K562 (cell line): ENCODE results near the gene NLK.

Source experiments
- EP300 ChIP-seq: IDR thresholded peaks from 2 replicates; pipeline ENCODE4 v1.6.1; 2012; ENCODE audit warnings: low read length, improper control_type of control experiment
- ETV6 ChIP-seq, 3 experiments: fragments of 150-350 bp in 1 of 3; sonication (generic) in 1 of 3; formaldehyde crosslinking in 1 of 3; IDR thresholded peaks; 2 replicates each; pipeline versions ENCODE4 v1.6.1 to v1.8.0; 2014 to 2022; ENCODE audit warnings: borderline replicate concordance in 2 of 3, low read depth in 2 of 3, antibody characterized with exemption in 1 of 3, low read length in 1 of 3, mild to moderate bottlenecking in 1 of 3, missing genetic modification reagents in 1 of 3
- HIVEP1 ChIP-seq: fragments of 250-450 bp; sonication (Bioruptor Pico); IDR thresholded peaks from 2 replicates; pipeline ENCODE4 v1.4.0; 2020; ENCODE audit warnings: mild to moderate bottlenecking
- SIN3A ChIP-seq, 2 experiments: fragments of 150-350 bp in 1 of 2; IDR thresholded peaks; 2 replicates each; pipeline ENCODE4 v1.6.1; 2011 to 2016; ENCODE audit warnings: borderline replicate concordance in 2 of 2, low read depth in 2 of 2, low read length in 2 of 2, mild to moderate bottlenecking in 2 of 2, moderate library complexity in 2 of 2; ENCODE audit not compliant: control insufficient read depth in 1 of 2
- SP1 ChIP-seq: sonication (generic); formaldehyde crosslinking; IDR thresholded peaks from 2 replicates; pipeline ENCODE4 v1.8.1; 2022; ENCODE audit warnings: mild to moderate bottlenecking, missing genetic modification reagents
- SPI1 ChIP-seq: IDR thresholded peaks from 2 replicates; pipeline ENCODE4 v1.6.1; 2011; ENCODE audit warnings: low read depth, low read length, control low read depth, borderline replicate concordance
- TF ChIP-seq, protein P1 (sequence below): fragments of 450-650 bp; IDR thresholded peaks from 2 replicates; pipeline ENCODE4 v1.6.1; 2016; ENCODE audit warnings: mild to moderate bottlenecking, moderate library complexity
- TF ChIP-seq, protein P2 (sequence below): sonication (generic); formaldehyde crosslinking; IDR thresholded peaks from 2 replicates; pipeline ENCODE4 v1.8.1; 2022; ENCODE audit warnings: missing genetic modification reagents
- TF ChIP-seq, protein P3 (sequence below): sonication (generic); formaldehyde crosslinking; IDR thresholded peaks from 2 replicates; pipeline ENCODE4 v1.8.1; 2023; ENCODE audit warnings: mild to moderate bottlenecking, missing genetic modification reagents, moderate library complexity
- TF ChIP-seq, protein P4 (sequence below), 3 experiments: IDR thresholded peaks in 2 of 3; conservative IDR thresholded peaks in 1 of 3; 2 replicates each; pipeline ENCODE4 v1.5.1; 2011 to 2012; ENCODE audit warnings: low read length in 3 of 3, mild to moderate bottlenecking in 3 of 3, control low read depth in 2 of 3, improper control_type of control experiment in 1 of 3, inconsistent platforms in 1 of 3, low read depth in 1 of 3, mixed read lengths in 1 of 3, moderate library complexity in 1 of 3; ENCODE audit not compliant: insufficient read depth in 2 of 3
- TF ChIP-seq, protein P5 (sequence below): fragments of 250-450 bp; sonication (Bioruptor Pico); IDR thresholded peaks from 2 replicates; pipeline ENCODE4 v1.5.0; 2021; ENCODE audit warnings: mild to moderate bottlenecking, moderate library complexity

DNA sequence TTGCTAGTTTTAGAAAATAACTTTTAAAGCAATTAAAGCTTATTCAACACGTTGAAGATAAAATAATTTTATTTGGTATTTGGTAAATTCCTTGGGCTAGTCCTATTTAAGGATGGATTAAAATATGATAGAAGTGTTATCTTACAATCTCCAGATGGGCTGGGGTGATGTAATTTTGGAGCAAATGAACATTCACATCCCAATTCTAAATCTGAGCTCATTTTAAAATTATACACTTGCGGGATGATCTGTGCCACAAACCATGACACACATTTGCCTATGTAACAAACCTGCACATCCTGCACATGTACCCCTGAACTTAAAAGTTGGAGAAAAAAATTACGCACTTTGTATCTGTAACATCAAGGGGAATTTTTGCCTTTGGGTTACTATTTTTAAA, 31.5 kb downstream of the NLK start:
- TF ChIP-seq, protein P1, sequence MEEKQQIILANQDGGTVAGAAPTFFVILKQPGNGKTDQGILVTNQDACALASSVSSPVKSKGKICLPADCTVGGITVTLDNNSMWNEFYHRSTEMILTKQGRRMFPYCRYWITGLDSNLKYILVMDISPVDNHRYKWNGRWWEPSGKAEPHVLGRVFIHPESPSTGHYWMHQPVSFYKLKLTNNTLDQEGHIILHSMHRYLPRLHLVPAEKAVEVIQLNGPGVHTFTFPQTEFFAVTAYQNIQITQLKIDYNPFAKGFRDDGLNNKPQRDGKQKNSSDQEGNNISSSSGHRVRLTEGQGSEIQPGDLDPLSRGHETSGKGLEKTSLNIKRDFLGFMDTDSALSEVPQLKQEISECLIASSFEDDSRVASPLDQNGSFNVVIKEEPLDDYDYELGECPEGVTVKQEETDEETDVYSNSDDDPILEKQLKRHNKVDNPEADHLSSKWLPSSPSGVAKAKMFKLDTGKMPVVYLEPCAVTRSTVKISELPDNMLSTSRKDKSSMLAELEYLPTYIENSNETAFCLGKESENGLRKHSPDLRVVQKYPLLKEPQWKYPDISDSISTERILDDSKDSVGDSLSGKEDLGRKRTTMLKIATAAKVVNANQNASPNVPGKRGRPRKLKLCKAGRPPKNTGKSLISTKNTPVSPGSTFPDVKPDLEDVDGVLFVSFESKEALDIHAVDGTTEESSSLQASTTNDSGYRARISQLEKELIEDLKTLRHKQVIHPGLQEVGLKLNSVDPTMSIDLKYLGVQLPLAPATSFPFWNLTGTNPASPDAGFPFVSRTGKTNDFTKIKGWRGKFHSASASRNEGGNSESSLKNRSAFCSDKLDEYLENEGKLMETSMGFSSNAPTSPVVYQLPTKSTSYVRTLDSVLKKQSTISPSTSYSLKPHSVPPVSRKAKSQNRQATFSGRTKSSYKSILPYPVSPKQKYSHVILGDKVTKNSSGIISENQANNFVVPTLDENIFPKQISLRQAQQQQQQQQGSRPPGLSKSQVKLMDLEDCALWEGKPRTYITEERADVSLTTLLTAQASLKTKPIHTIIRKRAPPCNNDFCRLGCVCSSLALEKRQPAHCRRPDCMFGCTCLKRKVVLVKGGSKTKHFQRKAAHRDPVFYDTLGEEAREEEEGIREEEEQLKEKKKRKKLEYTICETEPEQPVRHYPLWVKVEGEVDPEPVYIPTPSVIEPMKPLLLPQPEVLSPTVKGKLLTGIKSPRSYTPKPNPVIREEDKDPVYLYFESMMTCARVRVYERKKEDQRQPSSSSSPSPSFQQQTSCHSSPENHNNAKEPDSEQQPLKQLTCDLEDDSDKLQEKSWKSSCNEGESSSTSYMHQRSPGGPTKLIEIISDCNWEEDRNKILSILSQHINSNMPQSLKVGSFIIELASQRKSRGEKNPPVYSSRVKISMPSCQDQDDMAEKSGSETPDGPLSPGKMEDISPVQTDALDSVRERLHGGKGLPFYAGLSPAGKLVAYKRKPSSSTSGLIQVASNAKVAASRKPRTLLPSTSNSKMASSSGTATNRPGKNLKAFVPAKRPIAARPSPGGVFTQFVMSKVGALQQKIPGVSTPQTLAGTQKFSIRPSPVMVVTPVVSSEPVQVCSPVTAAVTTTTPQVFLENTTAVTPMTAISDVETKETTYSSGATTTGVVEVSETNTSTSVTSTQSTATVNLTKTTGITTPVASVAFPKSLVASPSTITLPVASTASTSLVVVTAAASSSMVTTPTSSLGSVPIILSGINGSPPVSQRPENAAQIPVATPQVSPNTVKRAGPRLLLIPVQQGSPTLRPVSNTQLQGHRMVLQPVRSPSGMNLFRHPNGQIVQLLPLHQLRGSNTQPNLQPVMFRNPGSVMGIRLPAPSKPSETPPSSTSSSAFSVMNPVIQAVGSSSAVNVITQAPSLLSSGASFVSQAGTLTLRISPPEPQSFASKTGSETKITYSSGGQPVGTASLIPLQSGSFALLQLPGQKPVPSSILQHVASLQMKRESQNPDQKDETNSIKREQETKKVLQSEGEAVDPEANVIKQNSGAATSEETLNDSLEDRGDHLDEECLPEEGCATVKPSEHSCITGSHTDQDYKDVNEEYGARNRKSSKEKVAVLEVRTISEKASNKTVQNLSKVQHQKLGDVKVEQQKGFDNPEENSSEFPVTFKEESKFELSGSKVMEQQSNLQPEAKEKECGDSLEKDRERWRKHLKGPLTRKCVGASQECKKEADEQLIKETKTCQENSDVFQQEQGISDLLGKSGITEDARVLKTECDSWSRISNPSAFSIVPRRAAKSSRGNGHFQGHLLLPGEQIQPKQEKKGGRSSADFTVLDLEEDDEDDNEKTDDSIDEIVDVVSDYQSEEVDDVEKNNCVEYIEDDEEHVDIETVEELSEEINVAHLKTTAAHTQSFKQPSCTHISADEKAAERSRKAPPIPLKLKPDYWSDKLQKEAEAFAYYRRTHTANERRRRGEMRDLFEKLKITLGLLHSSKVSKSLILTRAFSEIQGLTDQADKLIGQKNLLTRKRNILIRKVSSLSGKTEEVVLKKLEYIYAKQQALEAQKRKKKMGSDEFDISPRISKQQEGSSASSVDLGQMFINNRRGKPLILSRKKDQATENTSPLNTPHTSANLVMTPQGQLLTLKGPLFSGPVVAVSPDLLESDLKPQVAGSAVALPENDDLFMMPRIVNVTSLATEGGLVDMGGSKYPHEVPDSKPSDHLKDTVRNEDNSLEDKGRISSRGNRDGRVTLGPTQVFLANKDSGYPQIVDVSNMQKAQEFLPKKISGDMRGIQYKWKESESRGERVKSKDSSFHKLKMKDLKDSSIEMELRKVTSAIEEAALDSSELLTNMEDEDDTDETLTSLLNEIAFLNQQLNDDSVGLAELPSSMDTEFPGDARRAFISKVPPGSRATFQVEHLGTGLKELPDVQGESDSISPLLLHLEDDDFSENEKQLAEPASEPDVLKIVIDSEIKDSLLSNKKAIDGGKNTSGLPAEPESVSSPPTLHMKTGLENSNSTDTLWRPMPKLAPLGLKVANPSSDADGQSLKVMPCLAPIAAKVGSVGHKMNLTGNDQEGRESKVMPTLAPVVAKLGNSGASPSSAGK, result no peak
- TF ChIP-seq, protein P2, sequence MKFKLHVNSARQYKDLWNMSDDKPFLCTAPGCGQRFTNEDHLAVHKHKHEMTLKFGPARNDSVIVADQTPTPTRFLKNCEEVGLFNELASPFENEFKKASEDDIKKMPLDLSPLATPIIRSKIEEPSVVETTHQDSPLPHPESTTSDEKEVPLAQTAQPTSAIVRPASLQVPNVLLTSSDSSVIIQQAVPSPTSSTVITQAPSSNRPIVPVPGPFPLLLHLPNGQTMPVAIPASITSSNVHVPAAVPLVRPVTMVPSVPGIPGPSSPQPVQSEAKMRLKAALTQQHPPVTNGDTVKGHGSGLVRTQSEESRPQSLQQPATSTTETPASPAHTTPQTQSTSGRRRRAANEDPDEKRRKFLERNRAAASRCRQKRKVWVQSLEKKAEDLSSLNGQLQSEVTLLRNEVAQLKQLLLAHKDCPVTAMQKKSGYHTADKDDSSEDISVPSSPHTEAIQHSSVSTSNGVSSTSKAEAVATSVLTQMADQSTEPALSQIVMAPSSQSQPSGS (CRISPR knock-in tag), result no peak
- TF ChIP-seq SPI1 (no peak), SIN3A (IDR thresholded peaks at IDR 0.05; ENCODE audit: borderline replicate concordance in 2 of 2, control insufficient read depth in 1 of 2, low read depth in 2 of 2, low read length in 2 of 2) (no peak), HIVEP1 (CRISPR knock-in tag) (no peak), ETV6 (IDR thresholded peaks at IDR 0.05; ENCODE audit: borderline replicate concordance in 1 of 2, low read depth in 2 of 2, low read length in 1 of 2) (no peak), ETV6 (CRISPR knock-in tag; IDR thresholded peaks at IDR 0.05; ENCODE audit: borderline replicate concordance) (no peak), EP300 (no peak), SP1 (CRISPR knock-in tag) (no peak)
- TF ChIP-seq, protein P3, sequence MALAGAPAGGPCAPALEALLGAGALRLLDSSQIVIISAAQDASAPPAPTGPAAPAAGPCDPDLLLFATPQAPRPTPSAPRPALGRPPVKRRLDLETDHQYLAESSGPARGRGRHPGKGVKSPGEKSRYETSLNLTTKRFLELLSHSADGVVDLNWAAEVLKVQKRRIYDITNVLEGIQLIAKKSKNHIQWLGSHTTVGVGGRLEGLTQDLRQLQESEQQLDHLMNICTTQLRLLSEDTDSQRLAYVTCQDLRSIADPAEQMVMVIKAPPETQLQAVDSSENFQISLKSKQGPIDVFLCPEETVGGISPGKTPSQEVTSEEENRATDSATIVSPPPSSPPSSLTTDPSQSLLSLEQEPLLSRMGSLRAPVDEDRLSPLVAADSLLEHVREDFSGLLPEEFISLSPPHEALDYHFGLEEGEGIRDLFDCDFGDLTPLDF (CRISPR knock-in tag), result no peak
- TF ChIP-seq, protein P4, sequence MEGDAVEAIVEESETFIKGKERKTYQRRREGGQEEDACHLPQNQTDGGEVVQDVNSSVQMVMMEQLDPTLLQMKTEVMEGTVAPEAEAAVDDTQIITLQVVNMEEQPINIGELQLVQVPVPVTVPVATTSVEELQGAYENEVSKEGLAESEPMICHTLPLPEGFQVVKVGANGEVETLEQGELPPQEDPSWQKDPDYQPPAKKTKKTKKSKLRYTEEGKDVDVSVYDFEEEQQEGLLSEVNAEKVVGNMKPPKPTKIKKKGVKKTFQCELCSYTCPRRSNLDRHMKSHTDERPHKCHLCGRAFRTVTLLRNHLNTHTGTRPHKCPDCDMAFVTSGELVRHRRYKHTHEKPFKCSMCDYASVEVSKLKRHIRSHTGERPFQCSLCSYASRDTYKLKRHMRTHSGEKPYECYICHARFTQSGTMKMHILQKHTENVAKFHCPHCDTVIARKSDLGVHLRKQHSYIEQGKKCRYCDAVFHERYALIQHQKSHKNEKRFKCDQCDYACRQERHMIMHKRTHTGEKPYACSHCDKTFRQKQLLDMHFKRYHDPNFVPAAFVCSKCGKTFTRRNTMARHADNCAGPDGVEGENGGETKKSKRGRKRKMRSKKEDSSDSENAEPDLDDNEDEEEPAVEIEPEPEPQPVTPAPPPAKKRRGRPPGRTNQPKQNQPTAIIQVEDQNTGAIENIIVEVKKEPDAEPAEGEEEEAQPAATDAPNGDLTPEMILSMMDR (IDR thresholded peaks at IDR 0.05 in 2 of 3, conservative IDR thresholded peaks at IDR 0.05 in 1 of 3; ENCODE audit: insufficient read depth in 2 of 3, low read depth in 1 of 3, low read length in 3 of 3), result no peak
- TF ChIP-seq, protein P5, sequence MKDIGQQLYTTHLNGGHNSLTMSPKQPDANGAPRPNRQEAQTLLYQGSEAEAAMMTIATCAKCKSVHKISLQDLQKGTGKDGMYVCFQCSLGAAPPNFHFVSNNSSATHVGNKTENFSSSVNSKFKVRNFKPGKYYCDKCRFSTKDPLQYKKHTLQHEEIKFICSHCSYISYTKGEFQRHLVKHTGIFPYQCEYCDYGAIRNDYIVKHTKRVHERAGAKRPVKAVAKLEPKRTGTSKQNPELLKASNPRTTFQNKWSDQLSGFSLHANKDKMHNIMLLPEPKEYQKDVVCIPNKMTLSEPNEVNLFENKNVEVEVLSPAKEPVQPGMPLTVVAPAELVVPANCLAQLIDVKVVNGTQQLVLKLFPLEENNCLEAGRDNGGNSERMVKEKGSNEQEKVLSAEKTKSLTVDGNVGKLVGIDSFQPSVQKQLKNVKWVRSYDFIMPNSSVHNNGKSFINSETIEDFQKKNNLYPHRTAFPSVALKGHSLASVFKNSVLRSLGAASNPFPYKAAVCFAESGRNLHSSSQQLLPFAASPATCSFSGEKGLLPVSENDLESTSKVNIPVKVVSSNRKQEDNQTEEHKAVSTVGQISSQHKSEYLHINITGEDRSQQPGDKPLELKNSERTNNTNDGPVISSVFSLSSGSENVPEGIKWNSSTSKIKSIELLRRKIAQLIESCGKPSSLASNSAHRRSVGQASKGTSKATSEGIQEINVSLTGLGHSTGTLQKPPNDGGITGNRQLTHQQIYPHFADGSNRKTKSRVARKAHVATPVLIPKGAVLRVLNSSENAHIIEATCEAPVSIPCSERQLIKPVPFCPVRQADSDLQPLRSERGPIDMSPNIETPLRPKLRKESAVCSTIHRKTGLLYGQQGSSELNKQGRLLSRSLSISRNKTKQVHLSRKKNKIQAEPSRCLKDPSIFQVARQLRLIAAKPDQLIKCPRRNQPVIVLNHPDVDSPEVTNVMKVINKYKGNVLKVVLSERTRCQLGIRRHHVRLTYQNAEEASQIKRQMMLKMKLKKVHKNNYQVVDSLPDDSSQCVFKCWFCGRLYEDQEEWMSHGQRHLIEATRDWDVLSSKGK, result no peak
